Nucleus accumbens (tissue), 56 donors: Measurements from ENCODE around the gene TELO2.

Experiments used
- DNase-seq, 56 donors: peaks; one replicate each; lab custom pipeline; 2025; lab: John Stamatoyannopoulos, UW

Gene TELO2

DNA sequence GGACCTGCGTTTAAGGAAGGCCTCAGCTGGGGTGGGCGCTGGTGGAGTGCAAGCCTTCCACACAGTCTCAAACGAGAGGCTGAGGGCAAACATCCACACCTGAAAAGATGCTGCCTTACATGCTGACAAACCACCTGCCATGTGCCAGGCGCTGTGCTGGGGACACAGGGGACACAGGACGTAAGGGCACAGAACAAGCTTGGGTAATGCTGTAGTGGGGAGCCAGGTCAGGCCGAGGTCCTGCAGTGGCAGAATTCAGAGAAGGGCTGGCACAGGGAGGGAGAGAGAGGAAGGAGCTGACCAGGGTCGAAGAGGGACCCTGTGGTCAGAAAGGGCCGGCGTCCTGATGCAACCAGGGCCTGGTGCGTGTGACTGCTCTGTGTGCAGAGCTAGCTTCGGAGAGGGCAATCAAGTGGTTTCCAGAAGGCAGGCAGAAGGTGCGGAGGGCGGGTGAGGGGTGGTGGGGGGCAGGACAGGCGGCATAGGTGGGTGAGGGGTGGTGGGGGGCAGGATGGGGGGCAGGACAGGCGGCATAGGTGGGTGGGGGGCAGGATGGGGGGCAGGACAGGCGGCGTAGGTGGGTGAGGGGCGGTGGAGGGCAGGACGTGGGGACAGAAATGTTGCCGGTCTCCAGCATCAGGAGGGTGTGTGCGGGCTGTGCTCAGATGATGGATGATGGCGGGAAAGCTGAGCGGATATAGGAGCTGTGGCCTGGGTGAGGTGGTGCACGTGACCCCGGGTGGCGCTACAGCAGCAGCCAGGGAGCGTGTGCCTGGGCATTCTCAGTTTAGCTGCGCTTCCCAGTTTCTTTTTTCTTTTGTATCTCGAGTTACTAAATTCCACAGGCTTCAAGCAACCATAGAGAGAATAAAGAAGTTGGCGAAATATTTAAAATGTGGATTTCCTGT, 18.8 kb downstream of the TELO2 start:
- no peak for DNase-seq

DNA sequence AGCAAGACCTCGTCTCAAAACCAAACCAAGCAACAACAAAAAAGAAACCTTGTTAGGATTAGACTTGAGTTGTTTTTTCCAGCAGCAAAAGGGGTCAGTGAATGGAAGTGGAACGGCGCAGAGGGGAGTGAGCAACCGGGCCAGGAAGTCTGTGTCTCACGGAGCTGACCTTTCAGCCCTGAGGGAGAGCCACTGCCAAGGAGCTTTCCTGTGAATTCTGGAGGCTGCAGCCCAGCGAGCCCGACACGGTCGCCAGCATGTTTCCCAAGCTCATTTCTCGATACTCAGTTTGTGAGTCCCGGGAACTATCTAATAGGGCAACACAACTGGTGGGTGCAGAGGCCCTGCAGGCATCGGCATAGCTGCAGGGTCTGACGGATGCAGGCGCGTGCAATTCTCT, 19.6 kb downstream of the TELO2 start:
- peak in 2 of 56 donors; percentile 9 to 16 for DNase-seq

DNA sequence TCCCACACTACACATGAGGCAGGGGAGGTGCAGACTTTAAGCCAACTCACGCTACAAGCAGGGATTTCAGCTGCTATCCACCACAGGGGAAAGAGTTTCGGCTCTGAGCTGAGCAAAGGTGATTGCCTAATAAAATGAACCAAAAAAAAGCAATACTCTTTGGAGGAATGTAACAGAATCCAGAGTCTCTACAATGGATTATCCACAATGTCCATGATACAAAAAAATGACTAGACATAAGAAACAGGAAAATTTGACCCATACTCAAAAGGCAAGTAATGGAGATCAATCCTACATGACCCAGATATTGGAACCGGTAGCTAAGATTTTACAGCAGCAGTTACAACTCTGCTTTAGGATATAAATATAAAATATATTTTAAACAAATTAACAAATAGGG, 21.3 kb downstream of the TELO2 start:
- DNase-seq = no peak

DNA sequence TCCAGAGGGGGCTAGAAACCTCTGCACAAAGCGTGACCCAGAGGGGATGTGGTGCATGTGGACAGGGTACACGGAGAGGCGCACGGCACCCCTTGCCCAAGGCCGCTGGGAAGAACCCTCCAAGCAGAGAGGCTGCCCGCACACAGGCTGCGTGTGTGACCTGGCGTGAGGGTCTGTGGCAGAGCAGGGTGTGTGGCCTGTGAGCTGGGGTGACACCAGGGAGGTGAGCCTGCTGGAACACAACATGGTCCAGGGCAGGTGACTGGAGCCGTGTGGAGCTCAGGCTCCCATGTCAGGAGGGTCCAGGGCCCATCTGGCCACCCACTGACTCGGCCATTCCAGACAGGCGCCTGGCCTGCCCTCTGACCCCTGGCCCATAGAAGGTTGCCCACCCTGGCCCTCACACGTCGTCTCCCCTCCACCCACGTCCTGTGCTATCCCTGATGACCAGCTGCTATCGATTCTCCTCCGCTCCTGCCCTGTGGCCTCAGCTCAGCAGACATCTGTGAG, 25.5 kb downstream of the TELO2 start:
- DNase-seq = no peak

DNA sequence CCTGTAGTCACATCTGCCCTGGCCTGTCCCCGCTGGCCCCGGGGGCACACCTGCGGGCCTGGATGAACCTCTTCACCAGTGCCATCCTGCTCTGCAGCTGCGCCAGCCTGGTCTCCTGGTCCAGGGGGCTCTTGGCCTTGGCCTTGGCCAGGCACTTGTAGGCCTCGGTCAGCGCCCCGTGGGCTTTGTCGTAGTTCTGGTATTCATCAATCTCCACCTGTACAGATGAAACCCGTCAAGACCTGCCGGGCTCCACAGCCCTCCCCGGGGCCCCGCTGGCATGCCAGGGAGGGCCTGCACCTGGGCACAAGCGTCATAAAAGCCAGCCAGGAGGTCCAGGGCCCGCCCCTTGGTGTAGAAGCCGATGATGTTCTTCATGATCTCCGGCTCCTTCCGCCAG, 26.7 kb downstream of the TELO2 start:
- no peak for DNase-seq

DNA sequence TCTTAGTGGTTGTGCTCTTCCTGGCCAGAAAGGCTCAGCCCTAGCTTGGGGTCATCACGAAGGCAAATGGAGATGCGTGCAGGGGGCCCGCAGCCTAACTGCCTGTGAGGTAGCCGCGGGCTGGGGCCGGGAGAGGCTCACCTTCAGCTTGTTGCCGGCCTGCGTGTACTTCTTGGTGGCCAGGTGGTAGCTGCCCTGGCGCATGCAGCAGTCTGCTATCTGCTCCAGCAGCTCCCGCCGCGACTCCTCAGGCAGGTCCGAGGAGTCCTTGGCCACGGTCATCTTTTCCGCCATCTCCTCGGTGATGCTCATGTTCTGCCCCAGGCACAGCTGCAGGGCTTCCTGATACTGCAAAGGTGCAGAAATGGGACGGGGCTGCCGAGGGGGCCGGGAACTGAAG, 27.3 kb downstream of the TELO2 start:
- DNase-seq = no peak

GRCh38 chr16:1523581-1524245, 30.6 kb downstream of the TELO2 start:
- DNase-seq = no peak

- DNase-seq = no peak
These were observed 31.2 kb downstream of the TELO2 start for GRCh38 chr16:1524366-1524765.

DNA sequence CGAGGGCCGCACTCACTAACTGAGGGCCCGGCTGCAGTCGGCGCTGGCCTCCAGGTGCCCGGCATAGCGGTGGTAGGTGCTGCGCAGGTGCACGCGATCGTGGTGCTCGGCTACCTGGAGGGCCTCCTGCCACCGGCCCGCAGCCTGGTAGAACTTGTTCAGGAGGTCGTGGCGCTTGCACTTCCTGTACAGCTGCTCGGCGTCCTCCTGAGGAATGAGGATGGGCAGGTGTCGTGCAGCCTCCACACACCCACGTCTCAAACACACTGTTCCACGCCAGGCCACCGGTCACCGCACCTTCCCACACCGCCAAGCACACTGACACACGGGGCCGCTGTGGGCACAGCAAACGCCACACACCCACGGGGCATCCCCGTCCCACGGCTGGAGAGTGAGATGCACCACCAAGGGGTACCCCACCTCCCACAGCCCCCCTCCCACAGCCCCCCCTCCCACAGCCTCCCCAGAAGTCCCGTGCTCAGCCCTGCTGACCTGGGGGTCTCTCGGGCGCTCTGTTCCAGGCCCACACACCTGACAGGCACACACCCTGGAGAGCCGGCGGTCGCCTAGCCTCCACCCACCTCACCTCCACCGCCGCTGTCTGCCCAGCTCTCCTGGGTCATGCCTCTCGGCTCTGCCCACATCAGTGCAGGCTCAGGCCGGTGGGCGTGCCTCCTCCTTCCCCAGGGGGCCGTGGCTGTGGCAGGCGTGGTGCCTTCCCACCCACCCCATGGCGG, 32.9 kb downstream of the TELO2 start:
- DNase-seq = no peak

GRCh38 chr16:1526608-1527555, 33.7 kb downstream of the TELO2 start:
- no peak for DNase-seq

- no peak for DNase-seq
These were observed 35.0 kb downstream of the TELO2 start for GRCh38 chr16:1527836-1528811.

DNA sequence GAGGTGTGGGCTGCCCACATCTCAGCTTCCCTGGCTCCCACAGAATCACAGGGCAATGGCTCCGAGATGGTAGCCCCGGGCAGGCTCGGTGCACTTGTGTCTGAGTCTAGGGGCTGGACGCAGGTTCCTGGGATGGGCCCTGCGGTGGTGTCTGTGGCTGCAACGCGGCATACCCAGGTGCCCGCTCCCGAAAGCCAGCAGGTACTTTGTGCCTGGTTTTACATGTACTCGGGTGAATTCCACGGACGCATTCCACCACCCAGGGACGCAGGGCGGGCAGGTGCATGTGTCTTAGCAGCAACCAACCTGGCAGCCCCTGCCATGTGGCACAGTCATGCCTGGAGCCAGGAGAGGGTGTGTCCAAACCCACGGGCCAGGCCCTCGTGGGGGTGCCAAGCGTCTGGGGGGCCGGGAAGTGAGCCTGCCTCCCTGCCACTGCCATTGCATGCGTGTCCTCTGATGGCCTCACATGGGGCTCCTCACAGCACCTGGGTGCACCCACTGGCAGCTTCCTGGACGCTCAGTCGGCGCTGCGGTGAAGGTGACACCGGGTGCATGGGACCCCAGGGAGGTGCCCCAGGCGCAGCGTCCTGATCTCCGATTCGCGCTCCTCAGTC, 35.9 kb downstream of the TELO2 start:
- no peak for DNase-seq

- no peak for DNase-seq
These were observed 37.3 kb downstream of the TELO2 start for GRCh38 chr16:1530349-1530882.

DNA sequence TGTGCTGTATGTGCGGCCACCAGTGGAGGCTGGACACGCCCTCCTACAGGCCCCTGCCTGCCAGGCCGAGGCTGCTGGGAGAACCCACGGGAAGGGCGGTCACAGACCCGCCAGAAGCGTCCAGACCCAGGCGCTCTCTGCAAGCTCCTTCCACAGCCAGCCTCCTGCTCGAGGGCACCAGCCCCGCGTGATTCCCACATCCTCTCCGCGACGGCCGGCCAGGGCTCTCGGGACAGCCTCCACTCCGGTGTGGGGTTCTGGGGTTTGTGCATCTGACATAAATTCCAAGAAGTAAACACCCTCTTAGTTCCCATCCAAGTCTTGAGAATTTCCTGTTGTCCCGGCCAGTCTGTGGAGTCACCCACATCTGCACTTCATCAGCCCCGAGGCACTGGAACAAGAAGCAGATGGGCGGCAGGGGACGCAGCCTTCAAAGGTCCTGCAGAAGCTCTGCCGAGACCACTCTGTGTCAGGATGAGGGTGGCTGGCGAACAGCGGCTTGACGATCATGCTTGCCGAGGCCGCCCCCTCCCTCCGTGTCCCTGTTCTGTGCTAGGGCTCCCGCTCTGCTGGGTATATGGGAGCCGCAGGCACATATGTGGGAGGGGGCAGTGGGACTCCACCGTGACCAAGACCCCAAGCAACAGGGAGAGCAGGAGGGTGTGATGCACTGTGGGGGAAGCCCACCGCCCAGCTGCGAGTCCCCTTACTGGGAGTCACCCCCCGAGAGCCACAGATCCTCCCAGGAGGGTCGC, 37.9 kb downstream of the TELO2 start:
- DNase-seq = no peak

DNA sequence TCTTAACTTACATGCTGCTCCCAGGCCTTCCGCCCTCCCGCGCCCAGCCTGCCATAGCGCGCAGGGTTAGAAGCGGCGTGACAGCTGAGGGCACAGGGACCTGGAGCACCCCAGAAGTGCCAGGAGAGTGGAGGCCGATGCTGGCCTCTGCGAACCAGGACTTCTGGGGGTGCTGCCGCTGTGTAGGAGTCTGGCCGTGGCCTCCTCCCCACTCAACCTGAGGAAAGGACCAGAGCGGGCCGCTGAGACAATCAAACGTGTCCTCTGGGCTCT, 38.4 kb downstream of the TELO2 start:
- no peak for DNase-seq

GRCh38 chr16:1532081-1532760, 39.1 kb downstream of the TELO2 start:
- DNase-seq = no peak

DNA sequence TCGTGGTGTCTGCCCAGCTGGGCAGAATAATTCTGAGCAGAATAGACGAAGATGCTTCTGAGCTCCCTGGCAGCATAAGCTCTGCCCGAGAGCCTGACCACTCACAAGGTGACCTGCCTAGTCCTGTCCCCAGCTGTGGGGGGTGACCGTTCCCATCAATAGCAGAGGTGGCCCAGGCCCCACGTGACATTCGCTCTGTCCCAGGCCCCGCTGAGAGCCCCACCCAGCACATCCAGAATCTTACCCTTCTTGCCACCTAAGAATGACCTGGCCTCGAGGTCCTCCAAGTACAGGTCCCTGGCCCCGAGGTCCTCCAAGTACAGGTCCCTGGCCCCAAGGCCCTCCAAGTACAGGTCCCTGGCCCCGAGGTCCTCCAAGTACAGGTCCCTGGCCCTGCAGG, 39.6 kb downstream of the TELO2 start:
- no peak for DNase-seq
